T-helper 2 cell treated with Interferon-gamma antibody and Interleukin-4, amounts not matched to agents 5 μg/mL and 100 μg/mL, for 36 hours (primary cell): ENCODE data around the gene HOXA4.

Experiments used
- DNase-seq: peaks from one replicate; pipeline ENCODE4 v3.0.0; 2021; ENCODE audit warnings: low spot score
- H3K27ac Mint-ChIP-seq: one replicate; pipeline ENCODE4 v1.8.0; 2021; ENCODE audit warnings: mild to moderate bottlenecking, mixed read lengths
- H3K27me3 Mint-ChIP-seq: one replicate; pipeline ENCODE4 v1.8.0; 2021; ENCODE audit warnings: low read depth, mixed read lengths
- H3K36me3 Mint-ChIP-seq: one replicate; pipeline ENCODE4 v1.8.0; 2021; ENCODE audit warnings: low read depth, mixed read lengths
- H3K4me1 Mint-ChIP-seq: one replicate; pipeline ENCODE4 v1.8.0; 2021; ENCODE audit warnings: low read depth, mixed read lengths
- H3K4me3 Mint-ChIP-seq: one replicate; pipeline ENCODE4 v1.8.0; 2022; ENCODE audit warnings: mild to moderate bottlenecking, moderate library complexity, mixed read lengths
- H3K9me3 Mint-ChIP-seq: one replicate; pipeline ENCODE4 v1.8.0; 2021; ENCODE audit warnings: mixed read lengths

The HOXA4 gene

GRCh38 chr7:27130540-27131389 is at the start of gene HOXA4:
HOXA4 (minus strand) TSS chr7:27130757; CDS start chr7:27130733, 24 bp downstream.
- H3K9me3 Mint-ChIP-seq = no peaks in the 10 kb centered on the region
- peaks cover 64% of the 10 kb centered on the region for H3K27me3 Mint-ChIP-seq
- DNase-seq = peak; percentile 64
- H3K36me3 Mint-ChIP-seq = peaks cover 2% of the 10 kb centered on the region
- H3K27ac Mint-ChIP-seq = no peak within 1 kb of the TSS
- H3K4me1 Mint-ChIP-seq = peaks cover 11% of the 10 kb centered on the region
- peak within 1 kb of the TSS; percentile 65 for H3K4me3 Mint-ChIP-seq

- Mint-ChIP-seq H3K27me3 (peaks cover 77% of the 10 kb centered on the region), H3K4me3 (peak overlapping the region; percentile 29), H3K9me3 (no peaks in the 10 kb centered on the region), H3K4me1 (peaks cover 8% of the 10 kb centered on the region), H3K27ac (no peak overlapping the region), H3K36me3 (peaks cover 2% of the 10 kb centered on the region)
- peak; percentile 33 for DNase-seq
These were observed 49.2 kb upstream of the HOXA4 start for GRCh38 chr7:27179503-27180430.

DNA sequence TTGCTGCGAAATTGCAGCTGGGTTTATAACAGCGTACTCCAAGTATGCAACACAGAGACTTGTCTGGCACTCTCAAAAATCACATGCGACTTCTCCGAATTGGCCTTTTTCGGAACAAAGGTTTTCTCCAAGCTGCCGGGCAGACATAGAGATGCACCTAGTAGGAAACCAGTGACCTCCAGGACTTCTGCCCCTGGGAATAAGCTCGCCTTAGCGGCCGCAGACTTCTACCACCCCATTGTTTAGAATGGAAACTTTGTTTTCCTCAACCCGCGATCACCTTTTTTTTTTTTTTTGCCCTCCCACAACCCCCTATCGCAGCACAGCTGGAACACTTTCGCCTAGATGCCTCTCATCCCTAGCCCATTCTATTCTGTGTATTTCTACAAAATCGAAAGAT is 48.5 kb upstream of the HOXA4 start:
- H3K36me3 Mint-ChIP-seq = peaks cover 2% of the 10 kb centered on the region
- no peak for DNase-seq
- peaks cover 78% of the 10 kb centered on the region for H3K27me3 Mint-ChIP-seq
- no peaks in the 10 kb centered on the region for H3K9me3 Mint-ChIP-seq
- H3K4me1 Mint-ChIP-seq = peaks cover 6% of the 10 kb centered on the region
- H3K27ac Mint-ChIP-seq = no peak overlapping the region
- no peak overlapping the region for H3K4me3 Mint-ChIP-seq

DNA sequence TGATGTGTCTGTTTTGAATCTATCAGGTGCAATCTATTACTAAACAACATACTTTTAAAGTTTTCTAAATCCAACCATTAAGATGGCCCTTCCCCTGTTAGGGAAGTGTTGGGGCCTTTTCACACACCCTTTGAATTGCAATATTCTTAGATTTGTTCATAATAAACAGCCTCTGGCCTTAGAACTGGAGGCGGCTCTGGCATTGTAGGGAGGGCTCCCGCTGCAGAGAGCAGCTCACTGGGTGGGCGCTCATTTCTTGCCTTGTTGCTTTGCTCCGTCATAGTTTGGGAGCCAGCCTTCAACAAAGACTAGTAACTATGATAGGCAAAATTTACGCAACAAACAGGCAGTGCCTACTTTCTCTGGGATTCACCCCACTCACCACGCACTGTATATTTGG is 47.8 kb upstream of the HOXA4 start:
- H3K4me3 Mint-ChIP-seq = no peak overlapping the region
- no peak for DNase-seq
- H3K4me1 Mint-ChIP-seq = peaks cover 6% of the 10 kb centered on the region
- no peaks in the 10 kb centered on the region for H3K9me3 Mint-ChIP-seq
- no peak overlapping the region for H3K27ac Mint-ChIP-seq
- H3K36me3 Mint-ChIP-seq = peaks cover 2% of the 10 kb centered on the region
- H3K27me3 Mint-ChIP-seq = peaks cover 72% of the 10 kb centered on the region

DNA sequence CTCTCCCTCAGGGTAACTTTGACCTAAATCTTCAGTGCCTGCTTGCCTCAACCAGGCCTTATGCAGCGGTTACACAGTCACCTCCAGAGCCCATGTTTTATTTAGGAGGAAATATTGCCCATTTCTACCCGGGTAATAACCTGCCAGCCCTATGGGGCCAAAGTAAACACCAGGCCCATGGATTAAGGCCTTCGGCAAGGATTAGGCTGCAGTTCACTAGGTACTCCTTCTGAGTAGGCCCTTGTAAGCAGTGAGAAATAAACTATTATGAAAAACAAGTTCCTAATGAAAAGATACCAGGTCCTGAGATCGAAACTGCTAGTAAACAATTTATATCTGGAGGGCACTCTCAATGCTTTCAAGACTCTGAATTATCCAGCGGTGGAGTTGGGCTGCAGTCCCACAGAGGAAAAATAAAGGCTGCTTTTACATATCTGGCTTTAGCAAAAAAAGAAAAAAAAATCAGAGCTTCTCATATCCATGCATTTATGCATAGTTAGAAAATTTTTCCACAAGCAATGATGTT is 47.3 kb upstream of the HOXA4 start:
- H3K4me3 Mint-ChIP-seq = no peak overlapping the region
- DNase-seq = no peak
- H3K4me1 Mint-ChIP-seq = peaks cover 6% of the 10 kb centered on the region
- no peak overlapping the region for H3K27ac Mint-ChIP-seq
- no peaks in the 10 kb centered on the region for H3K9me3 Mint-ChIP-seq
- peaks cover 68% of the 10 kb centered on the region for H3K27me3 Mint-ChIP-seq
- H3K36me3 Mint-ChIP-seq = peaks cover 2% of the 10 kb centered on the region

- Mint-ChIP-seq H3K9me3 (no peaks in the 10 kb centered on the region), H3K4me1 (peaks cover 6% of the 10 kb centered on the region), H3K27me3 (peaks cover 65% of the 10 kb centered on the region), H3K27ac (no peak overlapping the region), H3K4me3 (no peak overlapping the region), H3K36me3 (peaks cover 2% of the 10 kb centered on the region)
- no peak for DNase-seq
These were observed 46.6 kb upstream of the HOXA4 start for GRCh38 chr7:27176962-27177794.

DNA sequence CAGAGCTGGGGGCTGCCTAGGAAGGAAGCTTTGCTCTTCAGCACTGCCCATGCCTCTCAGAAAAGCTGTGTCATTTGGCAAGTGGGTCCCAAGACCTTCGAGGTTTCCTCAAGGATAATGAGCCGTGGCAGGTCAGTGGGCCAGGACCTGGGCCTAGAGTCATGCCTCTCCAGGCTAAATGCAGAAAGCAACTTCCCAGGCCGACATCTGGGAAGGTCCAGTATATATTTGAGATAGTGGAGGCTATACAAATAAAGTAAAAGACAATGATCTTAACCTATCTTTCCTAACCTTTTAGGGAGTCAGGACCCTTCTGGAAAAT is 45.9 kb upstream of the HOXA4 start:
- Mint-ChIP-seq H3K36me3 (peaks cover 6% of the 10 kb centered on the region), H3K4me1 (peaks cover 8% of the 10 kb centered on the region), H3K4me3 (no peak overlapping the region), H3K27ac (no peak overlapping the region), H3K27me3 (peaks cover 66% of the 10 kb centered on the region), H3K9me3 (no peaks in the 10 kb centered on the region)
- DNase-seq = no peak

- Mint-ChIP-seq H3K36me3 (peaks cover 6% of the 10 kb centered on the region), H3K27me3 (peaks cover 67% of the 10 kb centered on the region), H3K4me1 (peaks cover 8% of the 10 kb centered on the region), H3K9me3 (no peaks in the 10 kb centered on the region), H3K27ac (no peak overlapping the region), H3K4me3 (no peak overlapping the region)
- DNase-seq = no peak
These were observed 45.3 kb upstream of the HOXA4 start for GRCh38 chr7:27175626-27176523.

DNA sequence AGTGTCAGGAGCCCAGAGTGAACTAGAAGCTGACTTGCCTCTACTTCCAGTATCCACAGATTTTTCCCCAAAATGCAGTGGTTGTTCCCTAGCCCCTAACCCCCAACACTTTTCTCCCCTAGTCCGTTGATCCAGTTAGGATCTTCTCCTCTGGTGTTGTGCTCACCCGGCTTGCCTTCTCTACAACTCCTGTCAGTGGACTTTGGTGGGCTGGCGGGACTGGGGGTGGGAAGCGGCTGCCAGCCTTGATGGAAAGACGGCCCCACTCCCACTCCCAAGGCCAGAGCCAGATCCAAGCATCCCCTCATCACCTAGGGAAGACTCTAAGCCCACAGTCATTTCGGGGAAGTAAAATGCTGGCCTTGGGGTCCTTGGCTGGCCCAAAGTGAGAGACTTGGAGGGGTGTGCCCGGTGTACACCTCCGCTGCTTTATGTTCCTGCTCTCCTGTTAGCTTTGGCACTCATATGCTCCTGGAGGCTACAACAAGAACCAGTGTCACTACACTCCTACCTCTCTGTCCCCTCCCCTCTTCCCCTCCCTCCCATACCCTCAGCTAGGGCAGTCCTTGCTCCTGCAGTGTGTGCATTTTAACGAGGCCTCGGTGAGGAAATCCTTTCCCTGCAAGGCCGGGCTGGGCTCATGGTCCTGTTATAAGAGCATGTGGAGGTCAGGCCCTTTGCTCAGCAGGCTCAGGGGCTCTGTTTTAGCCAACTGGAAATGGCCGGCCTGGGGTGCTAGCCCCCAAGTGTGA is 44.5 kb upstream of the HOXA4 start:
- Mint-ChIP-seq H3K9me3 (no peaks in the 10 kb centered on the region), H3K27me3 (peaks cover 71% of the 10 kb centered on the region), H3K4me1 (peaks cover 8% of the 10 kb centered on the region), H3K27ac (peak overlapping the region; percentile 69), H3K36me3 (peaks cover 6% of the 10 kb centered on the region), H3K4me3 (no peak overlapping the region)
- DNase-seq = no peak

DNA sequence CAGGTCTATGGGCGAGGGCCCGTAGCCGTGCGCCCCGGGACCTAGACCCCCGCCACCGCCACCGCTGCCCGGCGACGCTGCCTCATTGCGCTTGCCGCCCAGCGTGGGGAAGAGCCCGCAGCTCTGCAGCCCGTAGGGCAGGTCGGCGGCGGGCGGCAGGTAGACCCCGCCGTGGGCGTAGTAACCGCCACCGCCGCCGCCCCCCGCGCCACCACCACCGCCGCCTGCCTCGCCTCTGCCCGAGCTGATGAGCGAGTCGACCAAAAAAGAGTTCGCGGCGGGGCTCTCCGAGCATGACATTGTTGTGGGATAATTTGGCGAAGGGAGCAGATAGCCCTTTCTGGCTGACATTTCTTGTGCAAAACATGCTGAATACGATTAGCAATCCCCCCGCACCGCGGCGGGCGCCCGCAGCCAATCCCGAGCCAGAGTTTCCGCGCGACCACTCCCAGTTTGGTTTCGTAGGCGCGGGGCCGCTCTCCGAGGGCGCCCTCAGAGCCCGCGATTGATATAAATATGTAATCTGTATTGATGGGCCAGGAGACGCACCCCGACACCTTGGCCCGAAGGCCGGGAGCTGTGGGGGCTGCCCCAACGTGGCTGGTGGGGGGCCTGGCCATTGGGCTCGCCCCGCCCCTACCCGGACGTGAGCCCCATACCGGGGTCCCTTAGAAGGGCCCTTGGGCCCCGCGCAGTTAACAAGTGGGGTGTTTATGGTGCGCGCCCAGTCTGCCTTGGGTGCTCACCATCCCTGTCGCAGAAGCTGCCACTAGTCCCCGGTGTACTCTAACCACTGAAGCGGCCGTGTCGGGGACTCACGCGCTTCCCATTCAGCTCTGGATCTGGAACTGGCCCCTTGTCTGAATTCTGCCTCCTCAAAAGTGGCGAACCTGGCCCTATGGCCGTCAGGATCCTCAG is 43.7 kb upstream of the HOXA4 start, which contains the start of gene HOXA10:
Gene HOXA10 (minus strand): TSS at position 365 of the 918 bp plus-strand sequence. CDS start 14 bp downstream, at position 351.
- Mint-ChIP-seq H3K4me3 (no peak within 1 kb of the TSS), H3K27me3 (peaks cover 68% of the 10 kb centered on the region), H3K27ac (peak within 1 kb of the TSS; percentile 69), H3K9me3 (no peaks in the 10 kb centered on the region), H3K36me3 (peaks cover 6% of the 10 kb centered on the region), H3K4me1 (peaks cover 2% of the 10 kb centered on the region)
- no peak for DNase-seq

DNA sequence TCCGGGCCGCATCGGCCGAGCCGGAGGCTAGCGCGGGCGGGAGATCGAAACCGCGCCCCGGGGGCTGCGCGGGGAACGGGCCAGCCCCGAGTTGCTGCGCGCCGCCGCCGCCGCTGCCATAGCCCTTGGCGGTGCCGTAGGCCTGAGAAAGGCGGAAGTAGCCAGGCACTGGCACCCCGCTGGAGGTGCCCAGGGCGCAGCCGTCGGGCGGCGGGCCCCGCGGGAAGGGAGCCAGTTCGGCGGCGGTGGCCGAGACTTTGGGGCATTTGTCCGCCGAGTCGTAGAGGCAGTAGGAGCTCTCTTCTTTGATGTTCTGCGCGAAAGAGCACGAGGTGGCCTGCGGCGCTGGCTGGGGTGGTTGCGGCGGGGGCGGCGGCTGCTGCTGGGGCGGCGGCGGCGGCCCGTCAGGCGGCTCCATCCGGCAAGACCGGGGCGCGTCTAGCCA is 43.0 kb upstream of the HOXA4 start:
- Mint-ChIP-seq H3K4me3 (no peak overlapping the region), H3K27me3 (peaks cover 70% of the 10 kb centered on the region), H3K36me3 (peaks cover 8% of the 10 kb centered on the region), H3K27ac (no peak overlapping the region), H3K4me1 (peaks cover 4% of the 10 kb centered on the region), H3K9me3 (no peaks in the 10 kb centered on the region)
- DNase-seq = no peak
